Retinal pigment epithelial cell (primary cell): ENCODE measurements around the gene CLCNKA.
"Not testable (repeated sequence)": the region's sequence is repeated elsewhere in the genome, so short reads cannot be mapped to it uniquely, and the experiment has no call there.

Source experiments
- DNase-seq: peaks from one replicate; pipeline ENCODE4 v3.0.0-alpha.2; 2010; ENCODE audit warnings: low read depth
- H3K4me3 ChIP-seq: 2 replicates; pipeline ENCODE4 v1.5.1; 2011; ENCODE audit warnings: mild to moderate bottlenecking, low read length, control low read depth, moderate library complexity
- TF ChIP-seq, protein P1 (sequence below): conservative IDR thresholded peaks from 2 replicates; pipeline ENCODE4 v1.5.1; 2011; ENCODE audit warnings: low read depth, low read length, control low read depth, inconsistent platforms

The CLCNKA gene

GRCh38 chr1:15997637-15998280 is 24.1 kb upstream of the CLCNKA start:
- TF ChIP-seq, protein P1, sequence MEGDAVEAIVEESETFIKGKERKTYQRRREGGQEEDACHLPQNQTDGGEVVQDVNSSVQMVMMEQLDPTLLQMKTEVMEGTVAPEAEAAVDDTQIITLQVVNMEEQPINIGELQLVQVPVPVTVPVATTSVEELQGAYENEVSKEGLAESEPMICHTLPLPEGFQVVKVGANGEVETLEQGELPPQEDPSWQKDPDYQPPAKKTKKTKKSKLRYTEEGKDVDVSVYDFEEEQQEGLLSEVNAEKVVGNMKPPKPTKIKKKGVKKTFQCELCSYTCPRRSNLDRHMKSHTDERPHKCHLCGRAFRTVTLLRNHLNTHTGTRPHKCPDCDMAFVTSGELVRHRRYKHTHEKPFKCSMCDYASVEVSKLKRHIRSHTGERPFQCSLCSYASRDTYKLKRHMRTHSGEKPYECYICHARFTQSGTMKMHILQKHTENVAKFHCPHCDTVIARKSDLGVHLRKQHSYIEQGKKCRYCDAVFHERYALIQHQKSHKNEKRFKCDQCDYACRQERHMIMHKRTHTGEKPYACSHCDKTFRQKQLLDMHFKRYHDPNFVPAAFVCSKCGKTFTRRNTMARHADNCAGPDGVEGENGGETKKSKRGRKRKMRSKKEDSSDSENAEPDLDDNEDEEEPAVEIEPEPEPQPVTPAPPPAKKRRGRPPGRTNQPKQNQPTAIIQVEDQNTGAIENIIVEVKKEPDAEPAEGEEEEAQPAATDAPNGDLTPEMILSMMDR = no peak
- no peak overlapping the region for H3K4me3 ChIP-seq
- no peak for DNase-seq

DNA sequence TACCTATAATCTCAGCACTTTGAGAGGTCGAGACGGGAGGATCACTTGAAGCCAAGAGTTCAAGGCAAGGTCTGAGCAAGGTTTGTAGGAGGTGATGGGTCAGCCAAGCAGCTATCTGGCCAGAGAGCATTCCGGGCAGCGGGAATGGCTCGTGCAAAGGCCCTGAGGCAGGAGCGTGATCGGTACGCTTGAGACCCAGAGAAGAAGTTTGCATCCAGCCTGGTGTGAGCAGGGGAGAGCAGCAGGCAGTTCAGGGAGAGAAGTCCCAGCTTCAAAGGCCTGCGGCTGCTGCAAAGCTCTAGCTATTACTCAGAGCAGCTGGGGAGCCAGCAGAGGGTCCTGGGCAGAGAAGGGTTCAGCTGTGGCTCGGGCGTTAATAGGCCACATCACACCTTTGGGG is 22.9 kb upstream of the CLCNKA start:
- TF ChIP-seq, protein P1 = no peak
- DNase-seq = no peak
- H3K4me3 ChIP-seq = no peak overlapping the region

GRCh38 chr1:16001274-16001673 is 20.6 kb upstream of the CLCNKA start:
- DNase-seq, H3K4me3 ChIP-seq: not testable (repeated sequence)

DNA sequence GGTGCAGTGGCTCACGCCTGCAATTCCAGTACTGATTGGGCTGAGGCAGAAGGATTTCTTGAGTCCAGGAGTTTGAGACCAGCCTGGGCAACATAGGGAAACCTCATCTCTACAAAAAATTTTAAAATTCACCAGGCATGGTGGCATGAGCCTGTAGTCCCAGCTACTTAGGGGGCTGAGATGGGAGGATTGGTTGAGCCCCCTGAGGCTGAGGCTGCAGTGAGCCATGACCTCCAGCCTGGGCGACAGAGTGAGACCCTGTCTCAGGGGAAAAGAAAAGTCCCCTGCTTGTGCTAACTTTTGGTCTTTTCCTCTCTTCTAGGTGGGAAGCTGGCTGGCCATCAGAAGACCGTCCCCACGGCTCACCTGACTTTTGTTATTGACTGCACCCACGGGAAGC is 16.2 kb upstream of the CLCNKA start:
- TF ChIP-seq, protein P1 = no peak
- no peak overlapping the region for H3K4me3 ChIP-seq
- no peak for DNase-seq

DNA sequence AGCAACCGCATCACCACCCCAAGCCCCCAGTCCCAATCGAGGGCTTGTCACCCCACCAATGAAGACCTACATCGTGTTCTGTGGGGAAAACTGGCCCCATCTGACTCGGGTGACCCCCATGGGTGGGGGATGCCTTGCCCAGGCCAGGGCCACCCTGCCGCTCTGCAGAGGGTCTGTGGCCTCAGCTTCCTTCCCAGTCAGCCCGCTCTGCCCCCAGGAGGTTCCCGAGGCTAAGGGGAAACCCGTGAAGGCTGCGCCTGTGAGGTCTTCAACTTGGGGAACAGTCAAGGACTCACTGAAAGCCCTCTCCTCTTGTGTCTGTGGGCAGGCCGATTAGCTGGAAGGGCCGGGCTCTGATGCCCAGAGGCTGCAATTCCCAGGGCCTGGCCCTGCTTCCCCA is 15.8 kb upstream of the CLCNKA start:
- TF ChIP-seq, protein P1 = no peak
- H3K4me3 ChIP-seq = no peak overlapping the region
- no peak for DNase-seq

- H3K4me3 ChIP-seq = no peak overlapping the region
- TF ChIP-seq, protein P1 = peak; percentile 11
- no peak for DNase-seq
Measured at GRCh38 chr1:16006552-16007485, 15.0 kb upstream of the CLCNKA start.

DNA sequence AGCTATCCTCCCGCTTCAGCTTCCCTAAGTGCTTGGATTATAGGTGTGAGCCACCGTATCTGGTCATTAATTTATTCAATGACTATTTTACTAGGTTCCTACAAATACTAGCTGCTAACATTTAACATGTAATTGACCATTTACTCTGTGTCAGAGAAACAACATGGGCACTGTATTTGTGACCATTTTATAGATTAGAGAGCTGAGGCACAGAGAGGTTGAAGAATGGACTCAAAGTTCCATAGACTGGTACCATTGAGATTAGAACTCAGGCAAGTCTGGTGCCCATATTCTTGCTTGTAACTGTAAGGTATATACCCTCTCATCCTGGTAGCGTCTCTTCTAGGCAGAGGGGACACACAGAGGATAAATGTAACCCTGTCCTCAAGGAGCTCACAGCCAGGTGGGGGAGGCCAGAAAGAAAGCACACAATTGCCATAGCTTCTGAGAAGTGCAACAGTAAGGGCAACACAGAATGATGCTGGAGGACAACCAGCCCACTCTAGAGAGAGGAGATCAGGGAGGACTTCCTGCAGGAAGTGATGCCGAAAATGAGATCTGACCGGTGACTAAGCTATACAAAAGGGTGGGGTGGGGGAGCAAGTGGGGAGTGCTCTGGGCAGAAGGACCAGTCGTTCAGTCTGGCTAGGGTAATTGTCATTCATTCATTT is 14.0 kb upstream of the CLCNKA start:
- H3K4me3 ChIP-seq = no peak overlapping the region
- no peak for DNase-seq
- TF ChIP-seq, protein P1 = no peak
